ENCODE measurements around the gene TEC.

- TF ChIP-seq CTCF (IDR thresholded peaks at IDR 0.05) (no peak), POLR2A (IDR thresholded peaks at IDR 0.05) (no peak)
Observed at GRCh38 chr4:48173056-48173991, 96.3 kb downstream of the TEC start.
